ENCODE data around the gene P2RY6. TPM values are rescaled to one million over a fixed set of nuclear protein-coding genes. Genes with fewer than 3 reads are reported as not detected.

Gene P2RY6
- polyA plus RNA-seq, 2 of the 4 experiments (the other 2 are of a cell fraction), result 6.8 to 8.8 TPM

DNA sequence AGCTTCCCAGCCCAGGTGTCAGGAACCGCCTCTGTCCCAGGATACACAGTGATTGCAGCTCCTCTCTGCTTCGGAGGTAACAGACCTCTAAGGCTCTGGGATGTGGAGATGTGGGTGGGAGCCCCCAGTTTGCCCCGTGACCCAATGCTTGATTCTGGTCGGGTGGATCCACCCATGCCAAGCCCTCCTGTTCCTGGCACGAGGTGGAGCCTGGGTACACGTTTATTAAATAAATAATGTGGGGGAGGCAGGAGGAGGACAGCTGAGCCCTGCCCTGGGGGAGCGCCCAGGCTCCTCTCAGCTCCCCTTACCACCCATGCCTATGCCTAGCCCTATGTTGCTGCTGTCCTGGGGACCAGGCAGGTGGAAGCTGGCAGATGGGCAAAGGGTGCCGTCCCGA is 52.0 kb downstream of the P2RY6 start:
- CTCF ChIA-PET, result interaction anchor here (0.8 to 18.2 kb wide), 4 partner anchors 9 to 37 kb away, joined by 3 to 205 read pairs (median 94); partner anchors contain the start of gene ARHGEF17
- TF ChIP-seq KDM5A (IDR thresholded peaks at IDR 0.05), result no peak
- TF ChIP-seq, protein P1, sequence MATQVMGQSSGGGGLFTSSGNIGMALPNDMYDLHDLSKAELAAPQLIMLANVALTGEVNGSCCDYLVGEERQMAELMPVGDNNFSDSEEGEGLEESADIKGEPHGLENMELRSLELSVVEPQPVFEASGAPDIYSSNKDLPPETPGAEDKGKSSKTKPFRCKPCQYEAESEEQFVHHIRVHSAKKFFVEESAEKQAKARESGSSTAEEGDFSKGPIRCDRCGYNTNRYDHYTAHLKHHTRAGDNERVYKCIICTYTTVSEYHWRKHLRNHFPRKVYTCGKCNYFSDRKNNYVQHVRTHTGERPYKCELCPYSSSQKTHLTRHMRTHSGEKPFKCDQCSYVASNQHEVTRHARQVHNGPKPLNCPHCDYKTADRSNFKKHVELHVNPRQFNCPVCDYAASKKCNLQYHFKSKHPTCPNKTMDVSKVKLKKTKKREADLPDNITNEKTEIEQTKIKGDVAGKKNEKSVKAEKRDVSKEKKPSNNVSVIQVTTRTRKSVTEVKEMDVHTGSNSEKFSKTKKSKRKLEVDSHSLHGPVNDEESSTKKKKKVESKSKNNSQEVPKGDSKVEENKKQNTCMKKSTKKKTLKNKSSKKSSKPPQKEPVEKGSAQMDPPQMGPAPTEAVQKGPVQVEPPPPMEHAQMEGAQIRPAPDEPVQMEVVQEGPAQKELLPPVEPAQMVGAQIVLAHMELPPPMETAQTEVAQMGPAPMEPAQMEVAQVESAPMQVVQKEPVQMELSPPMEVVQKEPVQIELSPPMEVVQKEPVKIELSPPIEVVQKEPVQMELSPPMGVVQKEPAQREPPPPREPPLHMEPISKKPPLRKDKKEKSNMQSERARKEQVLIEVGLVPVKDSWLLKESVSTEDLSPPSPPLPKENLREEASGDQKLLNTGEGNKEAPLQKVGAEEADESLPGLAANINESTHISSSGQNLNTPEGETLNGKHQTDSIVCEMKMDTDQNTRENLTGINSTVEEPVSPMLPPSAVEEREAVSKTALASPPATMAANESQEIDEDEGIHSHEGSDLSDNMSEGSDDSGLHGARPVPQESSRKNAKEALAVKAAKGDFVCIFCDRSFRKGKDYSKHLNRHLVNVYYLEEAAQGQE (IDR thresholded peaks at IDR 0.05), result no peak
- TF ChIP-seq, protein P2, sequence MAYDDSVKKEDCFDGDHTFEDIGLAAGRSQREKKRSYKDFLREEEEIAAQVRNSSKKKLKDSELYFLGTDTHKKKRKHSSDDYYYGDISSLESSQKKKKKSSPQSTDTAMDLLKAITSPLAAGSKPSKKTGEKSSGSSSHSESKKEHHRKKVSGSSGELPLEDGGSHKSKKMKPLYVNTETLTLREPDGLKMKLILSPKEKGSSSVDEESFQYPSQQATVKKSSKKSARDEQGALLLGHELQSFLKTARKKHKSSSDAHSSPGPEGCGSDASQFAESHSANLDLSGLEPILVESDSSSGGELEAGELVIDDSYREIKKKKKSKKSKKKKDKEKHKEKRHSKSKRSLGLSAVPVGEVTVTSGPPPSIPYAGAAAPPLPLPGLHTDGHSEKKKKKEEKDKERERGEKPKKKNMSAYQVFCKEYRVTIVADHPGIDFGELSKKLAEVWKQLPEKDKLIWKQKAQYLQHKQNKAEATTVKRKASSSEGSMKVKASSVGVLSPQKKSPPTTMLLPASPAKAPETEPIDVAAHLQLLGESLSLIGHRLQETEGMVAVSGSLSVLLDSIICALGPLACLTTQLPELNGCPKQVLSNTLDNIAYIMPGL (CRISPR knock-in tag; IDR thresholded peaks at IDR 0.05; ENCODE audit: borderline replicate concordance), result no peak
- TF ChIP-seq, protein P3, sequence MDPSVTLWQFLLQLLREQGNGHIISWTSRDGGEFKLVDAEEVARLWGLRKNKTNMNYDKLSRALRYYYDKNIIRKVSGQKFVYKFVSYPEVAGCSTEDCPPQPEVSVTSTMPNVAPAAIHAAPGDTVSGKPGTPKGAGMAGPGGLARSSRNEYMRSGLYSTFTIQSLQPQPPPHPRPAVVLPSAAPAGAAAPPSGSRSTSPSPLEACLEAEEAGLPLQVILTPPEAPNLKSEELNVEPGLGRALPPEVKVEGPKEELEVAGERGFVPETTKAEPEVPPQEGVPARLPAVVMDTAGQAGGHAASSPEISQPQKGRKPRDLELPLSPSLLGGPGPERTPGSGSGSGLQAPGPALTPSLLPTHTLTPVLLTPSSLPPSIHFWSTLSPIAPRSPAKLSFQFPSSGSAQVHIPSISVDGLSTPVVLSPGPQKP (IDR thresholded peaks at IDR 0.05; ENCODE audit: low read depth, low read length), result no peak
- no peak for TF ChIP-seq RARB (CRISPR knock-in tag; IDR thresholded peaks at IDR 0.05)
- no peak for TF ChIP-seq FOSB (CRISPR knock-in tag; IDR thresholded peaks at IDR 0.05)
- Histone ChIP-seq H3K9me3 (no peaks in the 10 kb centered on the region), H3K4me3 (no peak overlapping the region), H3K4me1 (peaks cover 9% of the 10 kb centered on the region; the same call in 2 of the 3 replicates), H3K4me2 (no peak overlapping the region), H3K27ac (0 out of 6 replicates have a peak overlapping the region, but pooled peaks of 1 of the 2 experiments have one; percentile 6)
- DNase-seq (ENCODE audit: low read depth in 1 of 2, low spot score in 1 of 2), result no peak
- POLR2A ChIA-PET, result no interaction called here
- no peak for ATAC-seq
- 83% methylated on average over 9 of the region's 9 CpGs for WGBS (ENCODE audit: missing lambda C conversion rate)
- no peak for FAIRE-seq

DNA sequence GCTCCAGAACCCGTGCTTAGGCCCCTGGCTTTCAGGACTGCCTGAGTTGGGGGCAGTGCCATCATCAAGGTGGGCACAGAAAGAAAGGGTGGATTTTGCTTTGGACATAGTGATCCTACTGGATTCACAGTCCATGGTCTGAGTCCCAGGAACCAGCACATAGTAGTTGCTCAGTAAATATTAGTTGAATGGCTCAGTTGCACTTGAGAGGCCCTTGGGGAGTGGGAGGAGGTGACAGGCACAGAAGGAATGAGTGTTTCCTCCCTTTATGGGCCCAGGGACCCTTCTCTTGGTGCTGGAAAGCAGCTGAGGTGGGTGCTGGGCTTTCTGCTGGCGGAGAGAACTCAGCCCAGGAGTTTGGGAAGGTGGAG is 52.5 kb downstream of the P2RY6 start:
- 0 out of 6 replicates have a peak overlapping the region, but pooled peaks of 1 of the 2 experiments have one; percentile 6 for H3K27ac ChIP-seq
- ChIA-PET POLR2A (no interaction called here), CTCF (interaction anchor here (0.8 to 18.2 kb wide), 5 partner anchors 10 to 82 kb away, joined by 3 to 205 read pairs (median 15); partner anchors contain the start of gene ARHGEF17)
- ATAC-seq, result no peak
- DNase-seq (ENCODE audit: low read depth in 1 of 2, low spot score in 1 of 2), result no peak
- no peak overlapping the region for H3K4me2 ChIP-seq
- H3K4me3 ChIP-seq, result no peak overlapping the region
- no peaks in the 10 kb centered on the region for H3K9me3 ChIP-seq
- peaks cover 9% of the 10 kb centered on the region; the same call in 2 of the 3 replicates for H3K4me1 ChIP-seq
- WGBS (ENCODE audit: missing lambda C conversion rate), result 93% methylated on average over 2 of the region's 2 CpGs
- FAIRE-seq, result no peak
- no peak for TF ChIP-seq CHD4 (IDR thresholded peaks at IDR 0.05; ENCODE audit: borderline replicate concordance)
- no peak for TF ChIP-seq MAZ (IDR thresholded peaks at IDR 0.05; ENCODE audit: borderline replicate concordance, low read depth, low read length)
- no peak for TF ChIP-seq ZSCAN20 (CRISPR knock-in tag; IDR thresholded peaks at IDR 0.05)
- TF ChIP-seq JUN (IDR thresholded peaks at IDR 0.05), result no peak
- no peak for TF ChIP-seq SMC3 (IDR thresholded peaks at IDR 0.05)
- no peak for TF ChIP-seq RAD21 (conservative IDR thresholded peaks at IDR 0.05 in 1 of 2, IDR thresholded peaks at IDR 0.05 in 1 of 2)
- TF ChIP-seq, protein P4, sequence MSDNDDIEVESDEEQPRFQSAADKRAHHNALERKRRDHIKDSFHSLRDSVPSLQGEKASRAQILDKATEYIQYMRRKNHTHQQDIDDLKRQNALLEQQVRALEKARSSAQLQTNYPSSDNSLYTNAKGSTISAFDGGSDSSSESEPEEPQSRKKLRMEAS (IDR thresholded peaks at IDR 0.05), result no peak
- no peak for TF ChIP-seq NPAS2 (CRISPR knock-in tag; IDR thresholded peaks at IDR 0.05; ENCODE audit: borderline replicate concordance)
- TF ChIP-seq EP300 (IDR thresholded peaks at IDR 0.05), result no peak
- no peak for TF ChIP-seq TFCP2L1 (CRISPR knock-in tag; IDR thresholded peaks at IDR 0.05)
- no peak for TF ChIP-seq RCOR1 (IDR thresholded peaks at IDR 0.05; ENCODE audit: low read depth, low read length)
- TF ChIP-seq CBX8 (IDR thresholded peaks at IDR 0.05), result no peak
- TF ChIP-seq, protein P5, sequence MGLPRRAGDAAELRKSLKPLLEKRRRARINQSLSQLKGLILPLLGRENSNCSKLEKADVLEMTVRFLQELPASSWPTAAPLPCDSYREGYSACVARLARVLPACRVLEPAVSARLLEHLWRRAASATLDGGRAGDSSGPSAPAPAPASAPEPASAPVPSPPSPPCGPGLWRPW (IDR thresholded peaks at IDR 0.05), result no peak
